K562 (cell line): Measurements from ENCODE around the gene CRACDL. TPM values are rescaled to one million over a fixed set of nuclear protein-coding genes. Genes with fewer than 3 reads are reported as not detected.
A peak's percentile ranks its signal among the peaks of the same experiment; 100 is the strongest.

Experiments used
- ATAC-seq: fragments of 200-7000 bp; cut with Tn5 transposase; 3 replicates; pipeline ENCODE4 v1.9.1; 2020; ENCODE audit warnings: moderate library complexity
- Bru-seq: library from RNA; stranded (reverse); fragments of 400-500 nt; gene quantifications from one replicate; lab custom pipeline; 2021; lab: Mats Ljungman, UMichigan
- BruChase-seq, 2 experiments: library from RNA; stranded (reverse); fragments of 400-500 nt; gene quantifications; one replicate each; lab custom pipeline; 2021; lab: Mats Ljungman, UMichigan
- BruUV-seq: library from RNA; stranded (reverse); fragments of 400-500 nt; replicated peaks from 2 replicates; lab custom pipeline; 2021; lab: Mats Ljungman, UMichigan
- CTCF ChIA-PET: fragments of 300-600 bp; formaldehyde crosslinking; extraction: SDS; loops from one replicate; lab custom pipeline; 2021; ENCODE audit warnings: low intra/inter-chr PET ratio; lab: Yijun Ruan, JAX
- POLR2A ChIA-PET: fragments of 300-600, 350-650 bp; sonication (Branson Sonifier 250); formaldehyde crosslinking; extraction: SDS; loops from one replicate; lab custom pipeline; 2021; ENCODE audit warnings: antibody characterized with exemption, inconsistent platforms; lab: Yijun Ruan, JAX
- DNase-seq, 4 experiments: peaks; one replicate each; pipeline versions ENCODE4 v3.0.0 to v3.0.0-alpha.2; 2011 to 2018; ENCODE audit warnings: low spot score in 3 of 4, mixed read lengths in 3 of 4; ENCODE audit errors: extremely low read depth in 1 of 4
- FAIRE-seq: peaks from 2 replicates; lab custom pipeline; 2011; peaks lifted over from hg19 to GRCh38; lab: Jason Lieb, UNC
- H2AFZ ChIP-seq: 2 replicates; pipeline ENCODE4 v1.6.0; 2011; ENCODE audit warnings: low read depth, low read length, control low read depth, inconsistent platforms
- H3K27ac ChIP-seq: fragments of 200-600 bp; 3 replicates; pipeline ENCODE4 v1.8.0; 2011; ENCODE audit warnings: low read depth, mild to moderate bottlenecking, control low read depth, inconsistent platforms, low read length, moderate library complexity, mixed read lengths; ENCODE audit errors: extremely low read depth
- H3K27me3 ChIP-seq, 2 experiments: fragments of 300-600 bp in 1 of 2; 2 replicates in 1 of 2; 3 replicates in 1 of 2; pipeline versions ENCODE4 v1.6.0 to v1.8.0; 2011; ENCODE audit warnings: inconsistent platforms in 2 of 2, low read length in 2 of 2, mild to moderate bottlenecking in 1 of 2, mixed read lengths in 1 of 2, moderate library complexity in 1 of 2; ENCODE audit not compliant: control insufficient read depth in 2 of 2, insufficient read depth in 2 of 2
- H3K36me3 ChIP-seq: fragments of 300-600 bp; 3 replicates; pipeline ENCODE4 v1.8.0; 2011; ENCODE audit warnings: mild to moderate bottlenecking, low read length, inconsistent platforms; ENCODE audit not compliant: control insufficient read depth, insufficient read depth
- H3K4me1 ChIP-seq, 2 experiments: fragments of 200-600 bp in 1 of 2; replicated peaks in 1 of 2; 2 replicates in 1 of 2; 3 replicates in 1 of 2; pipeline versions ENCODE4 v1.5.1 to v1.8.0; 2011; ENCODE audit warnings: inconsistent platforms in 2 of 2, low read length in 2 of 2, mild to moderate bottlenecking in 1 of 2, mixed read lengths in 1 of 2, moderate library complexity in 1 of 2; ENCODE audit not compliant: control insufficient read depth in 2 of 2, insufficient read depth in 2 of 2
- H3K4me2 ChIP-seq: 2 replicates; pipeline ENCODE4 v1.6.1; 2011; ENCODE audit warnings: low read length, control low read depth, inconsistent platforms, mixed read lengths; ENCODE audit not compliant: insufficient read depth
- H3K4me3 ChIP-seq: fragments of 200-600 bp; sonication (generic), shearing (Covaris generic); 2 replicates; pipeline ENCODE4 v1.5.1; 2016; ENCODE audit warnings: control low read depth, inconsistent platforms
- H3K79me2 ChIP-seq: fragments of 200-600 bp; 3 replicates; pipeline ENCODE4 v1.8.0; 2011; ENCODE audit warnings: low read length, inconsistent platforms; ENCODE audit not compliant: control insufficient read depth, insufficient read depth
- H3K9ac ChIP-seq, 2 experiments: 2 replicates each; pipeline versions ENCODE4 v1.6.0 to v1.6.1; 2011; ENCODE audit warnings: low read depth in 2 of 2, low read length in 2 of 2, control low read depth in 1 of 2, inconsistent platforms in 1 of 2, mild to moderate bottlenecking in 1 of 2, mixed read lengths in 1 of 2; ENCODE audit not compliant: insufficient read depth in 1 of 2
- H3K9me1 ChIP-seq: one replicate; pipeline ENCODE4 v1.6.0; 2011; ENCODE audit warnings: inconsistent platforms, mild to moderate bottlenecking, low read length, moderate library complexity; ENCODE audit not compliant: control insufficient read depth, insufficient read depth
- H3K9me3 ChIP-seq: replicated peaks from 2 replicates; pipeline ENCODE4 v1.5.1; 2011; ENCODE audit warnings: low read depth, low read length, inconsistent platforms; ENCODE audit not compliant: control insufficient read depth, insufficient read depth
- H4K20me1 ChIP-seq: replicated peaks from 2 replicates; pipeline ENCODE4 v1.6.1; 2011; ENCODE audit warnings: low read length, inconsistent platforms, mixed read lengths; ENCODE audit not compliant: control insufficient read depth, insufficient read depth
- DPF2 ChIP-seq: fragments of 450-650 bp; IDR thresholded peaks from 2 replicates; pipeline ENCODE4 v1.6.1; 2016
- MCM2 ChIP-seq: fragments of 450-650 bp; IDR thresholded peaks from 2 replicates; pipeline ENCODE4 v1.6.1; 2017; ENCODE audit warnings: low read depth, mild to moderate bottlenecking
- MEIS2 ChIP-seq: fragments of 450-650 bp; IDR thresholded peaks from 2 replicates; pipeline ENCODE4 v1.6.1; 2014; ENCODE audit warnings: mild to moderate bottlenecking; ENCODE audit not compliant: partially characterized antibody
- NFIC ChIP-seq: fragments of 450-650 bp; IDR thresholded peaks from 2 replicates; pipeline ENCODE4 v1.6.1; 2017; ENCODE audit warnings: mild to moderate bottlenecking, inconsistent platforms
- NR3C1 ChIP-seq: sonication (generic); formaldehyde crosslinking; IDR thresholded peaks from 2 replicates; pipeline ENCODE4 v1.8.1; 2022; ENCODE audit warnings: missing genetic modification reagents
- PURB ChIP-seq: sonication (generic); formaldehyde crosslinking; IDR thresholded peaks from 2 replicates; pipeline ENCODE4 v1.9.0; 2021; ENCODE audit warnings: low read depth, mild to moderate bottlenecking, missing genetic modification reagents
- RBFOX2 ChIP-seq: fragments of 200-400 bp; formaldehyde crosslinking; IDR thresholded peaks from 2 replicates; pipeline ENCODE4 v1.6.1; 2017; ENCODE audit warnings: low read depth, mild to moderate bottlenecking, low read length, moderate library complexity
- ZNF212 ChIP-seq: fragments of 450-650 bp; formaldehyde crosslinking; IDR thresholded peaks from 2 replicates; pipeline ENCODE4 v1.4.0; 2020; ENCODE audit warnings: mild to moderate bottlenecking
- ZNF785 ChIP-seq: fragments of 250-450 bp; sonication (Bioruptor Pico); IDR thresholded peaks from 2 replicates; pipeline ENCODE4 v1.4.0; 2020; ENCODE audit warnings: mild to moderate bottlenecking
- whole genome bisulfite sequencing: fragments of 100-300 bp; shearing (Covaris generic); methylation state at CpG from one replicate; pipeline ENCODE4 v1.1.6; 2016; ENCODE audit warnings: low coverage, mixed read lengths; ENCODE audit not compliant: insufficient coverage; ENCODE audit errors: missing lambda C conversion rate; 5-methylcytosine and 5-hydroxymethylcytosine counted together
- in situ Hi-C: fragments of 300-500 bp; cut with MboI; formaldehyde crosslinking; loops from 4 replicates; pipeline ENCODE4 v1.15.0; 2018; ENCODE audit warnings: inconsistent platforms, mixed read lengths
- intact Hi-C: fragments of 100-400 bp; cut with micrococcal nuclease; formaldehyde crosslinking; loops from 2 replicates; pipeline ENCODE4 v1.14.2; 2022
- long read RNA-seq, 3 experiments: library from polyadenylated mRNA in 2 of 3; library from RNA in 1 of 3; unstranded in 2 of 3; stranded (forward) in 1 of 3; transcript quantifications; one replicate each; pipeline ENCODE4 v2.0.0, GENCODE V29; 2019 to 2022
- polyA minus RNA-seq, 3 experiments: library from RNA; depleted of rRNA, polyadenylated mRNA; stranded (reverse); fragments of >200 nt; gene quantifications; 2 replicates each; pipeline ENCODE4 v1.2.3, GENCODE V29; 2011
- polyA plus RNA-seq, 8 experiments: library from polyadenylated mRNA; depleted of rRNA in 4 of 8; stranded (reverse) in 5 of 8; unstranded in 3 of 8; fragments of >200 nt; fragmentation: Nextera tagmentation in 2 of 8; fragmentation: Illumina TruSeq in 1 of 8; extraction: Ambion mirVana in 2 of 8; extraction: Trizol in 1 of 8; gene quantifications; 2 replicates each; pipeline versions ENCODE4 v1.2.1 to v1.2.3, GENCODE V29; 2011 to 2014; ENCODE audit warnings: inconsistent platforms in 1 of 8, missing spikeins in 1 of 8
- total RNA-seq, 7 experiments: library from RNA; depleted of rRNA in 6 of 7; stranded (reverse); fragments of >200 nt in 6 of 7; fragmentation: Illumina TruSeq in 2 of 7; extraction: Trizol in 2 of 7; gene quantifications; 2 replicates each; pipeline versions ENCODE4 v1.2.1 to v1.2.3, GENCODE V29; 2011 to 2021; ENCODE audit warnings: low replicate concordance in 1 of 7
- TF ChIP-seq, protein P1 (sequence below): fragments of 250-450 bp; sonication (Bioruptor Pico); IDR thresholded peaks from 2 replicates; pipeline ENCODE4 v1.4.0; 2020; ENCODE audit warnings: borderline replicate concordance
- TF ChIP-seq, protein P2 (sequence below), 2 experiments: IDR thresholded peaks in 1 of 2; conservative IDR thresholded peaks in 1 of 2; 2 replicates each; pipeline ENCODE4 v1.6.1; 2016; ENCODE audit warnings: low read depth in 2 of 2, mild to moderate bottlenecking in 1 of 2, missing compliant biosample characterization in 1 of 2, missing genetic modification characterization in 1 of 2, moderate library complexity in 1 of 2

The CRACDL gene, protein sequence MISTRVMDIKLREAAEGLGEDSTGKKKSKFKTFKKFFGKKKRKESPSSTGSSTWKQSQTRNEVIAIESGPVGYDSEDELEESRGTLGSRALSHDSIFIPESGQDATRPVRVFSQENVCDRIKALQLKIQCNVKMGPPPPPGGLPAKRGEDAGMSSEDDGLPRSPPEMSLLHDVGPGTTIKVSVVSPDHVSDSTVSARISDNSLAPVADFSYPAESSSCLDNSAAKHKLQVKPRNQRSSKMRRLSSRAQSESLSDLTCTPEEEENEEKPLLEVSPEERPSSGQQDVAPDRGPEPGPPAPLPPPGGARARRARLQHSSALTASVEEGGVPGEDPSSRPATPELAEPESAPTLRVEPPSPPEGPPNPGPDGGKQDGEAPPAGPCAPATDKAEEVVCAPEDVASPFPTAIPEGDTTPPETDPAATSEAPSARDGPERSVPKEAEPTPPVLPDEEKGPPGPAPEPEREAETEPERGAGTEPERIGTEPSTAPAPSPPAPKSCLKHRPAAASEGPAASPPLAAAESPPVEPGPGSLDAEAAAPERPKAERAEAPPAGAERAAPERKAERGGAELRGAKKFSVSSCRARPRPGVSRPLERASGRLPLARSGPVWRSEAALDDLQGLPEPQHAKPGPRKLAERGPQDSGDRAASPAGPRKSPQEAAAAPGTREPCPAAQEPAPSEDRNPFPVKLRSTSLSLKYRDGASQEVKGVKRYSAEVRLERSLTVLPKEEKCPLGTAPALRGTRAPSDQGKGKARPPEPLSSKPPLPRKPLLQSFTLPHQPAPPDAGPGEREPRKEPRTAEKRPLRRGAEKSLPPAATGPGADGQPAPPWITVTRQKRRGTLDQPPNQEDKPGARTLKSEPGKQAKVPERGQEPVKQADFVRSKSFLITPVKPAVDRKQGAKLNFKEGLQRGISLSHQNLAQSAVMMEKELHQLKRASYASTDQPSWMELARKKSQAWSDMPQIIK
- total RNA-seq (2011; cell fraction: chromatin; rRNA removed; ENCODE audit: low replicate concordance) = not detected in 2 replicates
- total RNA-seq (2011; cell fraction: nucleolus; rRNA removed) = not detected in 2 replicates
- not detected in 2 replicates for total RNA-seq (2011; cell fraction: nucleoplasm; rRNA removed)
- total RNA-seq (2014; rRNA removed) (not detected in 2 replicates), total RNA-seq (2014; rRNA removed; fragmentation: Illumina TruSeq; extraction: Trizol) (not detected in 2 replicates), total RNA-seq (2015; rRNA removed; fragmentation: Illumina TruSeq; extraction: Trizol) (not detected in 2 replicates), total RNA-seq (2021) (not detected in 2 replicates), polyA plus RNA-seq (2011; rRNA removed) (not detected in 2 replicates), polyA plus RNA-seq (2014; fragmentation: Illumina TruSeq; extraction: Trizol) (not detected in 2 replicates), polyA plus RNA-seq (2014; fragmentation: Nextera tagmentation; extraction: Ambion mirVana) (not detected), polyA plus RNA-seq (2014; rRNA removed) (not detected in 2 replicates), polyA minus RNA-seq (2011; rRNA and poly(A)+ RNA removed) (not detected in 2 replicates), Bru-seq, nascent RNA (percentile 4 among the genes with signal in this experiment), BruChase-seq, experiment 1, labeled RNA remaining after a 2-hour chase (percentile 4 among the genes with signal in this experiment), BruChase-seq, experiment 2, labeled RNA remaining after a 6-hour chase (percentile 2 among the genes with signal in this experiment)
- not detected in 2 replicates for polyA plus RNA-seq (2011; cell fraction: cytosol; rRNA removed)
- polyA plus RNA-seq (2011; cell fraction: nucleus; rRNA removed) = not detected in 2 replicates
- not detected in 2 replicates for polyA plus RNA-seq (2012)
- not detected in 2 replicates for polyA minus RNA-seq (2011; cell fraction: cytosol; rRNA and poly(A)+ RNA removed)
- polyA minus RNA-seq (2011; cell fraction: nucleus; rRNA and poly(A)+ RNA removed) = not detected in 2 replicates
- long read RNA-seq, experiment 1 = 0 reads
- long read RNA-seq, experiment 2 = 0 reads
- long read RNA-seq, experiment 3 = 0 reads

DNA sequence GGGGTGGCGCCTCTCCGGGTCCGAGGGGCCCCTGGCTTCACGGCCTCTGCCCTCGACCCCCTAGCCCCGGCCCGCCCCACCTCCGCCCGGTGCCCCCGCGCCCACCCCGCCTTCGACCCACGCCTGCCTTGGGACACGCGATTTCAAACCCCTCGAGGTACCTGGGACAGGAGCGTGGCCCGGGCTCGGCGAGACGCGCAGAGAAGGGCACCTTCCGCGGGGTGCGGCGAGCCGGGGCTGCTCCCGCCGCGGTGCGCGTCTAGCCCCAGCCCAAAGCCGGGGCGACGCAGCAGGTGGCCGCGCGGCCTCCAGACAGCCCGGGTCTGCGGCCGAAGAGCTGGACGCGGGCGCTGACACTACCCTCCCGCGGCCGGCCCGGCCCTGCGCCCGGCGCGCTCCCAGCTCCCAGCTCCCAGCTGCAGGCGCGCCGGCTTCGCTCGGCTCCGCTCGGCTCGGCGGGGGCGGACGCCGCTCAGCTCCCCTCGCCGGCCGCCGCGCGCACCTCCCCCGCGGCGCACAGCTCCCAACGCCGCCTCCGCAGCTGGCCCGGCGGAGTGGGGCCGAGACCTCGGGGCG lies at the start of gene CRACDL:
Gene CRACDL, minus strand, starts transcription at position 449 of the 576 bp plus-strand sequence. CDS start 89,425 bp downstream, outside the sequence.
- no peaks in the 10 kb centered on the region for H3K9me3 ChIP-seq
- no peaks in the 10 kb centered on the region; the same call in 1 of the 2 replicates for H4K20me1 ChIP-seq
- H3K36me3 ChIP-seq = no peaks in the 10 kb centered on the region
- ATAC-seq = no peak
- no TSS peak for BruUV-seq
- no peak within 1 kb of the TSS for H3K4me2 ChIP-seq
- H3K27me3 ChIP-seq = peaks cover 10 to 39% of the 10 kb centered on the region in 2 experiments; a peak in 4 of 5 replicates
- peaks cover 0 to 6% of the 10 kb centered on the region in 2 experiments; a peak in 1 of 5 replicates for H3K4me1 ChIP-seq
- 54% methylated on average over 6 of the region's 82 CpGs for WGBS
- H2AFZ ChIP-seq = no peak within 1 kb of the TSS
- intact Hi-C loops (no loop called here), in situ Hi-C loops (no loop called here)
- H3K9me1 ChIP-seq = no peaks in the 10 kb centered on the region
- H3K27ac ChIP-seq = no peak within 1 kb of the TSS
- CTCF ChIA-PET = no interaction called here
- H3K9ac ChIP-seq = no peak within 1 kb of the TSS; a peak in 1 of 4 replicates
- no peak for DNase-seq
- FAIRE-seq = no peak
- POLR2A ChIA-PET = no interaction called here
- no peaks in the 10 kb centered on the region for H3K79me2 ChIP-seq
- H3K4me3 ChIP-seq = no peak within 1 kb of the TSS
- TF ChIP-seq, protein P1, sequence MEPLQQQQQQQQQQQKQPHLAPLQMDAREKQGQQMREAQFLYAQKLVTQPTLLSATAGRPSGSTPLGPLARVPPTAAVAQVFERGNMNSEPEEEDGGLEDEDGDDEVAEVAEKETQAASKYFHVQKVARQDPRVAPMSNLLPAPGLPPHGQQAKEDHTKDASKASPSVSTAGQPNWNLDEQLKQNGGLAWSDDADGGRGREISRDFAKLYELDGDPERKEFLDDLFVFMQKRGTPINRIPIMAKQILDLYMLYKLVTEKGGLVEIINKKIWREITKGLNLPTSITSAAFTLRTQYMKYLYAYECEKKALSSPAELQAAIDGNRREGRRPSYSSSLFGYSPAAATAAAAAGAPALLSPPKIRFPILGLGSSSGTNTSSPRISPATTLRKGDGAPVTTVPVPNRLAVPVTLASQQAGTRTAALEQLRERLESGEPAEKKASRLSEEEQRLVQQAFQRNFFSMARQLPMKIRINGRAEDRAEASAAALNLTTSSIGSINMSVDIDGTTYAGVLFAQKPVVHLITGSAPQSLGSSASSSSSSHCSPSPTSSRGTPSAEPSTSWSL (CRISPR knock-in tag) = no peak
- TF ChIP-seq RBFOX2 = no peak
- no peak for TF ChIP-seq MCM2
- no peak for TF ChIP-seq ZNF212 (CRISPR knock-in tag)
- no peak for TF ChIP-seq NFIC
- no peak for TF ChIP-seq NR3C1 (CRISPR knock-in tag)
- TF ChIP-seq, protein P2, sequence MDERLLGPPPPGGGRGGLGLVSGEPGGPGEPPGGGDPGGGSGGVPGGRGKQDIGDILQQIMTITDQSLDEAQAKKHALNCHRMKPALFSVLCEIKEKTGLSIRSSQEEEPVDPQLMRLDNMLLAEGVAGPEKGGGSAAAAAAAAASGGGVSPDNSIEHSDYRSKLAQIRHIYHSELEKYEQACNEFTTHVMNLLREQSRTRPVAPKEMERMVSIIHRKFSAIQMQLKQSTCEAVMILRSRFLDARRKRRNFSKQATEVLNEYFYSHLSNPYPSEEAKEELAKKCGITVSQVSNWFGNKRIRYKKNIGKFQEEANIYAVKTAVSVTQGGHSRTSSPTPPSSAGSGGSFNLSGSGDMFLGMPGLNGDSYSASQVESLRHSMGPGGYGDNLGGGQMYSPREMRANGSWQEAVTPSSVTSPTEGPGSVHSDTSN (CRISPR knock-in tag; IDR thresholded peaks at IDR 0.05; ENCODE audit: low read depth) = no peak
- TF ChIP-seq, protein P2 (tag; conservative IDR thresholded peaks at IDR 0.05; ENCODE audit: low read depth) = no peak
- no peak for TF ChIP-seq MEIS2
- no peak for TF ChIP-seq PURB
- TF ChIP-seq DPF2 = no peak
- TF ChIP-seq ZNF785 (CRISPR knock-in tag) = no peak
